ENCODE data around the gene NOD2.

- TF ChIP-seq CTCF (IDR thresholded peaks at IDR 0.05) (no peak), POLR2A (IDR thresholded peaks at IDR 0.05) (no peak)
Measured at GRCh38 chr16:50678531-50678930, 14.9 kb upstream of the NOD2 start.

Data from suprapubic skin (tissue), 3 donors.